ENCODE results near the gene RABEP1. TPM values are rescaled to one million over a fixed set of nuclear protein-coding genes. Genes with fewer than 3 reads are reported as not detected.
A peak's percentile ranks its signal among the peaks of the same experiment; 100 is the strongest.

Gene RABEP1
- polyA plus RNA-seq, 3 donors = 12.7 to 19.1 (median 13.7) TPM

DNA sequence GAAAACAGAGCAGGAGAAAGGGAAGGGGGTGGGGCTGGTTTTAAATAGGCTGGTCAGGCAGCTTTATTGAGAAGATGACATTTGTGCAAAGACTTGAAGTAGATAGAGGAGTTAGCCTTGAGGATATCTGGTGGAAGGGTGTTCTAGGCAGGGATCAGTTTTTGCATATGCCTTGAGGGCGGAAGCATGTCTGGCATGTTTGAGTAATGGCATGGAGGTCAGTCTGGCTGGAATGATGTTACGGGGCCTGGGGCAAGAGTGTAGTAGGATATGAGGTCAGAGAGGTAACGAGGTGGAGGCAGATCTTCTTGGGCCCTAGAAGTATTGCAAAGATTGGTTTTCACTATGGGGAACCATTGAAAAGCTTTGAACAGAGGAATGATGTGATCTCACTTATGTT, 4.8 kb downstream of the RABEP1 start:
- H3K4me1 ChIP-seq (ENCODE audit: control insufficient read depth in 1 of 2, insufficient read depth in 2 of 2, low read length in 2 of 2) = peaks cover 21 to 22% of the 10 kb centered on the region in 2 donors
- H3K4me1 Mint-ChIP-seq = peaks cover 36% of the 10 kb centered on the region
- H4K20me1 ChIP-seq (ENCODE audit: insufficient read depth, low read length) = peaks cover 90% of the 10 kb centered on the region
- DNase-seq = no peak
- no peaks in the 10 kb centered on the region for H3K36me3 ChIP-seq (replicated peaks in 1 of 2; ENCODE audit: control insufficient read depth in 1 of 2, insufficient read depth in 2 of 2, low read length in 2 of 2)
- TF ChIP-seq CTCF (IDR thresholded peaks at IDR 0.05) = no peak
- H3K27ac Mint-ChIP-seq = no peak overlapping the region
- H3K36me3 Mint-ChIP-seq = peaks cover 4 to 15% of the 10 kb centered on the region in 2 donors
- no peak overlapping the region for H3K9ac ChIP-seq (ENCODE audit: insufficient read depth, low read length, poor library complexity, severe bottlenecking)
- H2AFZ ChIP-seq (ENCODE audit: insufficient read depth, low read depth, low read length, poor library complexity, severe bottlenecking) = no peak overlapping the region
- H3K4me3 Mint-ChIP-seq = no peak overlapping the region
- peaks cover 92% of the 10 kb centered on the region for H3K79me2 ChIP-seq (ENCODE audit: insufficient read depth, low read length)
- no peak overlapping the region for H3K27ac ChIP-seq (ENCODE audit: low read depth in 1 of 2, low read length in 2 of 2)
- 93% methylated on average over 3 of the region's 3 CpGs for WGBS (ENCODE audit: insufficient coverage)
- H3K9me3 Mint-ChIP-seq = no peaks in the 10 kb centered on the region
- no peak overlapping the region for H3K4me3 ChIP-seq (replicated peaks in 1 of 3; ENCODE audit: low read depth in 2 of 3, low read length in 3 of 3)
- H3K9me3 ChIP-seq (replicated peaks in 1 of 2; ENCODE audit: control insufficient read depth in 1 of 2, insufficient read depth in 1 of 2, low read length in 2 of 2) = no peaks in the 10 kb centered on the region
- no peaks in the 10 kb centered on the region for H3K27me3 Mint-ChIP-seq (ENCODE audit: low read depth in 3 of 3)
- no peak overlapping the region for H3K4me2 ChIP-seq (replicated peaks; ENCODE audit: extremely low read depth, low read length, poor library complexity, severe bottlenecking)
- no peaks in the 10 kb centered on the region for H3K27me3 ChIP-seq (ENCODE audit: control insufficient read depth in 2 of 2, insufficient read depth in 2 of 2, low read length in 2 of 2)
- intact Hi-C loops (cut with micrococcal nuclease) = no loop called here

- Histone ChIP-seq H3K27me3 (ENCODE audit: control insufficient read depth in 2 of 2, insufficient read depth in 2 of 2, low read length in 2 of 2) (no peaks in the 10 kb centered on the region), H2AFZ (ENCODE audit: insufficient read depth, low read depth, low read length, poor library complexity, severe bottlenecking) (no peak overlapping the region), H3K4me1 (ENCODE audit: control insufficient read depth in 1 of 2, insufficient read depth in 2 of 2, low read length in 2 of 2) (peaks cover 0 to 3% of the 10 kb centered on the region in 2 donors), H3K4me3 (replicated peaks in 1 of 3; ENCODE audit: low read depth in 2 of 3, low read length in 3 of 3) (no peak overlapping the region), H3K36me3 (replicated peaks in 1 of 2; ENCODE audit: control insufficient read depth in 1 of 2, insufficient read depth in 2 of 2, low read length in 2 of 2) (peaks cover 0 to 12% of the 10 kb centered on the region in 2 donors), H3K79me2 (ENCODE audit: insufficient read depth, low read length) (peaks cover 99% of the 10 kb centered on the region), H4K20me1 (ENCODE audit: insufficient read depth, low read length) (peaks cover 93% of the 10 kb centered on the region), H3K27ac (ENCODE audit: low read depth in 1 of 2, low read length in 2 of 2) (no peak overlapping the region), H3K9me3 (replicated peaks in 1 of 2; ENCODE audit: control insufficient read depth in 1 of 2, insufficient read depth in 1 of 2, low read length in 2 of 2) (no peaks in the 10 kb centered on the region), H3K9ac (ENCODE audit: insufficient read depth, low read length, poor library complexity, severe bottlenecking) (no peak overlapping the region), H3K4me2 (replicated peaks; ENCODE audit: extremely low read depth, low read length, poor library complexity, severe bottlenecking) (no peak overlapping the region)
- Mint-ChIP-seq H3K9me3 (peaks cover 0 to 3% (median 0%) of the 10 kb centered on the region in 7 donors), H3K27me3 (ENCODE audit: low read depth in 3 of 3) (no peaks in the 10 kb centered on the region), H3K4me3 (no peak overlapping the region), H3K4me1 (peaks cover 11% of the 10 kb centered on the region), H3K36me3 (peaks cover 4 to 19% of the 10 kb centered on the region in 2 donors), H3K27ac (peak overlapping the region in 2 of 7 donors; percentile 33 to 46)
- no CpG with 5 or more reads among the region's 8 CpGs for WGBS (ENCODE audit: insufficient coverage)
- no peak for DNase-seq
- no peak for TF ChIP-seq CTCF (IDR thresholded peaks at IDR 0.05)
- intact Hi-C loops (cut with micrococcal nuclease) = no loop called here
Observed at GRCh38 chr17:5291683-5292350, 9.7 kb downstream of the RABEP1 start.
